ENCODE results near the gene NUF2. TPM values are rescaled to one million over a fixed set of nuclear protein-coding genes. Genes with fewer than 3 reads are reported as not detected.

NUF2 gene
- total and polyA plus RNA-seq, 10 of the 15 experiments (the other 5 are each of a cell fraction or from before 2014, with no cell fraction given) = 27.4 to 62.6 (median 49.1) TPM

- Histone ChIP-seq H3K9ac (ENCODE audit: control insufficient read depth, insufficient read depth, low read length) (no peak overlapping the region), H3K4me2 (ENCODE audit: control insufficient read depth, insufficient read depth) (no peak overlapping the region), H2AFZ (ENCODE audit: control insufficient read depth, low read depth, low read length) (no peak overlapping the region), H4K20me1 (ENCODE audit: control insufficient read depth, insufficient read depth) (no peaks in the 10 kb centered on the region), H3K36me3 (ENCODE audit: control insufficient read depth in 2 of 2, insufficient read depth in 2 of 2, low read length in 1 of 2) (no peaks in the 10 kb centered on the region; a peak in 1 of 4 replicates), H3K79me2 (ENCODE audit: control insufficient read depth, insufficient read depth, low read length) (no peaks in the 10 kb centered on the region), H3K9me3 (replicated peaks; ENCODE audit: control insufficient read depth, insufficient read depth, low read length) (no peaks in the 10 kb centered on the region; the same call in 2 of the 3 replicates), H3K4me1 (ENCODE audit: control insufficient read depth, insufficient read depth, low read length) (no peaks in the 10 kb centered on the region), H3K27ac (ENCODE audit: control insufficient read depth, insufficient read depth) (no peak overlapping the region), H3K27me3 (replicated peaks in 1 of 2; ENCODE audit: control insufficient read depth in 2 of 2, insufficient read depth in 2 of 2, low read length in 1 of 2) (no peaks in the 10 kb centered on the region), H3K4me3 (no peak overlapping the region)
- CTCF ChIA-PET = interaction anchor here (1.7 kb wide), 1 partner anchor 19 kb away, joined by 6 read pairs; no protein-coding TSS in a partner anchor
- intact Hi-C loops (cut with micrococcal nuclease; ENCODE audit: unreplicated experiment) = no loop called here
- POLR2A ChIA-PET = no interaction called here
- no peak for FAIRE-seq
- ATAC-seq = no peak
- no TSS peak for BruUV-seq (replicated peaks)
- RAD21 ChIA-PET (ENCODE audit: unreplicated experiment) = no interaction called here
- no peak for DNase-seq (ENCODE audit: low read depth, low spot score)
- SMC1A ChIA-PET (ENCODE audit: uncharacterized antibody, unreplicated experiment) = no interaction called here
- WGBS (ENCODE audit: insufficient coverage, insufficient replicate concordance, low lambda C conversion rate, missing lambda C conversion rate) = 100% methylated on average over 1 of the region's 1 CpG
- in situ Hi-C loops (cut with MboI) = no loop called here
- TF ChIP-seq HCFC1 (IDR thresholded peaks at IDR 0.05; ENCODE audit: low read length) = no peak
- TF ChIP-seq YBX1 (IDR thresholded peaks at IDR 0.05) = no peak
- TF ChIP-seq CHD4 (IDR thresholded peaks at IDR 0.05) = no peak
- TF ChIP-seq CREM (IDR thresholded peaks at IDR 0.05; ENCODE audit: low read depth) = no peak
- TF ChIP-seq CBFB (IDR thresholded peaks at IDR 0.05; ENCODE audit: low read depth) = no peak
- TF ChIP-seq SMAD5 (IDR thresholded peaks at IDR 0.05; ENCODE audit: low read depth) = no peak
- TF ChIP-seq PAX8 (IDR thresholded peaks at IDR 0.05) = no peak
- TF ChIP-seq RELA (IDR thresholded peaks at IDR 0.05; ENCODE audit: borderline replicate concordance, partially characterized antibody) = no peak
- TF ChIP-seq ATF2 (IDR thresholded peaks at IDR 0.05; ENCODE audit: low read length) = no peak
- no peak for TF ChIP-seq TARDBP (IDR thresholded peaks at IDR 0.05; ENCODE audit: borderline replicate concordance)
- no peak for TF ChIP-seq BRCA1 (IDR thresholded peaks at IDR 0.05; ENCODE audit: low read depth, low read length)
- no peak for TF ChIP-seq SUZ12 (IDR thresholded peaks at IDR 0.05; ENCODE audit: unreplicated experiment)
- TF ChIP-seq GATAD2B (conservative IDR thresholded peaks at IDR 0.05; ENCODE audit: low read depth) = no peak
- no peak for TF ChIP-seq NKRF (conservative IDR thresholded peaks at IDR 0.05)
These were observed 25.1 kb upstream of the NUF2 start for GRCh38 chr1:163296504-163297263.

Measured in GM12878 (cell line).